ENCODE results near the gene JOSD1. TPM values are rescaled to one million over a fixed set of nuclear protein-coding genes. Genes with fewer than 3 reads are reported as not detected.

Gene JOSD1
- total and polyA plus RNA-seq, 4 donors, result 17.8 to 64.0 (median 43.8) TPM

DNA sequence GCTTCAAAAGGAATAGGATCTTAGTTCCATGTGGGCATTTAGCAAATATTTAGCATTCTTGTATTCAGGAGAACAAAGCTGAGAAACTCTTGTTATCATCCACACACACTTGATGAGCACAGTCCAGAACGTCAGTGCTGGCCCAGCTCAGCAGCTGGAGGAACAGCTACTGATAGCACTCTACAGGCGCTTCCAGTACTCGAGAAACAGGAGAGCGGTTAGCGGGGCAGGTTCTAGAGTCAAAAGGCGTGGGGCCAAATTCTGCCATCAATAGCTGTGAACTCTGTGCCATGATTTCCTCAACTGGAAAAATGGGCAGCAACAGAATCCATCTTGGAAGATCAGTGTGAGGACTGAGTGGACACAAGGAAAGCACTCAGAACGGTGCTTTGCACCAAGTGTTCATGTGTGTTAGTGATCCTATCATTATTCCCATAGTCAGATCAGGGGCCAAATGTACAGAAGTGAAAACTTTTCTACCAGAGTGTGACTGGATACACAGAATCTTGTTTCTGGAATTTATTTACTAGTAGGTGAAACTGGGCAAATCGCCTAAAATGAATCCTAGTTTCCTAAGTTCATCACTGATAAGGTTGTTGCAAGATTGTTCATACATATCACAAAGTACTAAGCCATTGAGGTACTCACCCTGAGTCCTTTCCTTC, 3.2 kb downstream of the JOSD1 start:
- Histone ChIP-seq H3K27me3 (ENCODE audit: control insufficient read depth in 3 of 3, insufficient read depth in 3 of 3, low read length in 2 of 3) (no peaks in the 10 kb centered on the region), H3K9ac (ENCODE audit: insufficient read depth in 1 of 2, low read length in 2 of 2) (peak overlapping the region in 1 of 2 donors; percentile 54), H3K4me1 (ENCODE audit: control insufficient read depth in 5 of 5, insufficient read depth in 5 of 5, low read length in 5 of 5) (peaks cover 12 to 45% (median 23%) of the 10 kb centered on the region in 5 donors), H3K4me3 (no peak overlapping the region), H3K36me3 (ENCODE audit: control insufficient read depth in 4 of 4, insufficient read depth in 4 of 4, low read length in 4 of 4) (peaks cover 0 to 12% (median 2%) of the 10 kb centered on the region in 4 donors), H3K27ac (ENCODE audit: low read depth in 1 of 2, low read length in 1 of 2) (peak overlapping the region; percentile 37 to 79), H3K9me3 (ENCODE audit: control insufficient read depth in 4 of 4, insufficient read depth in 3 of 4, low read length in 3 of 4) (no peaks in the 10 kb centered on the region)
- ATAC-seq (ENCODE audit: insufficient read depth, low FRiP score) (no peak), DNase-seq (no peak)
- TF ChIP-seq, protein P1, sequence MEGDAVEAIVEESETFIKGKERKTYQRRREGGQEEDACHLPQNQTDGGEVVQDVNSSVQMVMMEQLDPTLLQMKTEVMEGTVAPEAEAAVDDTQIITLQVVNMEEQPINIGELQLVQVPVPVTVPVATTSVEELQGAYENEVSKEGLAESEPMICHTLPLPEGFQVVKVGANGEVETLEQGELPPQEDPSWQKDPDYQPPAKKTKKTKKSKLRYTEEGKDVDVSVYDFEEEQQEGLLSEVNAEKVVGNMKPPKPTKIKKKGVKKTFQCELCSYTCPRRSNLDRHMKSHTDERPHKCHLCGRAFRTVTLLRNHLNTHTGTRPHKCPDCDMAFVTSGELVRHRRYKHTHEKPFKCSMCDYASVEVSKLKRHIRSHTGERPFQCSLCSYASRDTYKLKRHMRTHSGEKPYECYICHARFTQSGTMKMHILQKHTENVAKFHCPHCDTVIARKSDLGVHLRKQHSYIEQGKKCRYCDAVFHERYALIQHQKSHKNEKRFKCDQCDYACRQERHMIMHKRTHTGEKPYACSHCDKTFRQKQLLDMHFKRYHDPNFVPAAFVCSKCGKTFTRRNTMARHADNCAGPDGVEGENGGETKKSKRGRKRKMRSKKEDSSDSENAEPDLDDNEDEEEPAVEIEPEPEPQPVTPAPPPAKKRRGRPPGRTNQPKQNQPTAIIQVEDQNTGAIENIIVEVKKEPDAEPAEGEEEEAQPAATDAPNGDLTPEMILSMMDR (IDR thresholded peaks at IDR 0.05; ENCODE audit: control extremely low read depth, extremely low read depth), result no peak
- WGBS, 2 donors, result 62 to 72% methylated on average over 8 of the region's 8 CpGs

- 37 to 60% methylated on average over 3 of the region's 3 CpGs for WGBS, 2 donors
- no peaks in the 10 kb centered on the region for H3K9me3 ChIP-seq (ENCODE audit: control insufficient read depth in 4 of 4, insufficient read depth in 3 of 4, low read length in 3 of 4)
- TF ChIP-seq, protein P1 (IDR thresholded peaks at IDR 0.05; ENCODE audit: control extremely low read depth, extremely low read depth), result no peak
- DNase-seq, result peak; percentile 47 to 78 (median 58)
- peak overlapping the region in 1 of 2 donors; percentile 54 for H3K9ac ChIP-seq (ENCODE audit: insufficient read depth in 1 of 2, low read length in 2 of 2)
- no peak overlapping the region for H3K4me3 ChIP-seq
- no peak for ATAC-seq (ENCODE audit: insufficient read depth, low FRiP score)
- peak overlapping the region; percentile 79 to 84 for H3K27ac ChIP-seq (ENCODE audit: low read depth in 1 of 2, low read length in 1 of 2)
- no peaks in the 10 kb centered on the region for H3K27me3 ChIP-seq (ENCODE audit: control insufficient read depth in 3 of 3, insufficient read depth in 3 of 3, low read length in 2 of 3)
- H3K4me1 ChIP-seq (ENCODE audit: control insufficient read depth in 5 of 5, insufficient read depth in 5 of 5, low read length in 5 of 5), result peaks cover 12 to 45% (median 23%) of the 10 kb centered on the region in 5 donors
- H3K36me3 ChIP-seq (ENCODE audit: control insufficient read depth in 4 of 4, insufficient read depth in 4 of 4, low read length in 4 of 4), result peaks cover 0 to 12% (median 3%) of the 10 kb centered on the region in 4 donors
Observed at GRCh38 chr22:38696606-38697424, 3.9 kb downstream of the JOSD1 start.

- Histone ChIP-seq H3K27me3 (ENCODE audit: control insufficient read depth in 3 of 3, insufficient read depth in 3 of 3, low read length in 2 of 3) (no peaks in the 10 kb centered on the region), H3K27ac (ENCODE audit: low read depth in 1 of 2, low read length in 1 of 2) (no peak overlapping the region), H3K9me3 (ENCODE audit: control insufficient read depth in 4 of 4, insufficient read depth in 3 of 4, low read length in 3 of 4) (no peaks in the 10 kb centered on the region), H3K36me3 (ENCODE audit: control insufficient read depth in 4 of 4, insufficient read depth in 4 of 4, low read length in 4 of 4) (peaks cover 4 to 12% (median 6%) of the 10 kb centered on the region in 4 donors), H3K4me3 (no peak overlapping the region), H3K9ac (ENCODE audit: insufficient read depth in 1 of 2, low read length in 2 of 2) (peak overlapping the region in 1 of 2 donors; percentile 4), H3K4me1 (ENCODE audit: control insufficient read depth in 5 of 5, insufficient read depth in 5 of 5, low read length in 5 of 5) (peaks cover 12 to 39% (median 23%) of the 10 kb centered on the region in 5 donors)
- ATAC-seq (ENCODE audit: insufficient read depth, low FRiP score) (no peak), DNase-seq (no peak)
- TF ChIP-seq, protein P1 (IDR thresholded peaks at IDR 0.05; ENCODE audit: control extremely low read depth, extremely low read depth), result no peak
- 56 to 78% methylated on average over 3 of the region's 3 CpGs for WGBS, 2 donors
Observed at GRCh38 chr22:38694940-38695339, 5.8 kb downstream of the JOSD1 start.

Data from lung (tissue), 12 donors.